ENCODE measurements around the gene MUC21. TPM values are rescaled to one million over a fixed set of nuclear protein-coding genes. Genes with fewer than 3 reads are reported as not detected.

MUC21 gene
- total and polyA plus RNA-seq, 9 of the 15 experiments (the other 6 are each of a cell fraction or from before 2014, with no cell fraction given): not detected

- FAIRE-seq (no peak), ATAC-seq (peak; percentile 57), DNase-seq (ENCODE audit: extremely low read depth in 1 of 4, low spot score in 3 of 4) (no peak)
- Histone ChIP-seq H2AFZ (ENCODE audit: low read depth, low read length) (no peak overlapping the region), H3K4me1 (replicated peaks in 1 of 2; ENCODE audit: control insufficient read depth in 2 of 2, insufficient read depth in 2 of 2, low read length in 2 of 2) (peaks cover under 1 to 2% of the 10 kb centered on the region in 2 experiments; a peak in 3 of 5 replicates), H3K9me3 (replicated peaks; ENCODE audit: control insufficient read depth, insufficient read depth, low read depth, low read length) (no peaks in the 10 kb centered on the region), H3K4me3 (no peak overlapping the region), H4K20me1 (replicated peaks; ENCODE audit: control insufficient read depth, insufficient read depth, low read length) (no peaks in the 10 kb centered on the region), H3K4me2 (ENCODE audit: insufficient read depth, low read length) (no peak overlapping the region), H3K9ac (ENCODE audit: insufficient read depth in 1 of 2, low read depth in 2 of 2, low read length in 2 of 2) (no peak overlapping the region), H3K9me1 (ENCODE audit: control insufficient read depth, insufficient read depth, low read length) (no peaks in the 10 kb centered on the region), H3K36me3 (ENCODE audit: control insufficient read depth, insufficient read depth, low read length) (no peaks in the 10 kb centered on the region), H3K27me3 (ENCODE audit: control insufficient read depth in 2 of 2, insufficient read depth in 2 of 2, low read length in 2 of 2) (peaks cover 35 to 65% of the 10 kb centered on the region in 2 experiments; a peak in 3 of 5 replicates), H3K79me2 (ENCODE audit: control insufficient read depth, insufficient read depth, low read length) (no peaks in the 10 kb centered on the region), H3K27ac (ENCODE audit: extremely low read depth, low read depth, low read length) (no peak overlapping the region)
- POLR2A ChIA-PET: no interaction called here
- BruUV-seq (replicated peaks): no TSS peak
- intact Hi-C loops (cut with micrococcal nuclease): no loop called here
- CTCF ChIA-PET (ENCODE audit: low intra/inter-chr PET ratio): no interaction called here
- TF ChIP-seq SAFB (IDR thresholded peaks at IDR 0.05; ENCODE audit: borderline replicate concordance, low read depth, low read length) (no peak), CEBPB (tag; IDR thresholded peaks at IDR 0.05) (peak; percentile 69), FUS (optimal IDR thresholded peaks at IDR 0.05; ENCODE audit: low read depth, low read length) (no peak), KDM5B (IDR thresholded peaks at IDR 0.05; ENCODE audit: insufficient replicate concordance, low read depth, low read length) (no peak), ZNF586 (CRISPR knock-in tag; conservative IDR thresholded peaks at IDR 0.05) (no peak), THAP12 (CRISPR knock-in tag; IDR thresholded peaks at IDR 0.05) (no peak), ZNF174 (CRISPR knock-in tag; IDR thresholded peaks at IDR 0.05) (no peak), ZNF217 (CRISPR knock-in tag; IDR thresholded peaks at IDR 0.05) (no peak), NCOA1 (IDR thresholded peaks at IDR 0.05; ENCODE audit: low read depth) (no peak), KDM4B (IDR thresholded peaks at IDR 0.05; ENCODE audit: borderline replicate concordance in 2 of 2, low read depth in 1 of 2) (no peak), TOE1 (IDR thresholded peaks at IDR 0.05; ENCODE audit: borderline replicate concordance) (no peak), TOE1 (CRISPR knock-in tag; IDR thresholded peaks at IDR 0.05; ENCODE audit: borderline replicate concordance, low read depth) (no peak), CEBPG (CRISPR knock-in tag; IDR thresholded peaks at IDR 0.05) (no peak), CEBPG (tag; conservative IDR thresholded peaks at IDR 0.05 in 1 of 2, IDR thresholded peaks at IDR 0.05 in 1 of 2) (peak; percentile 19 to 27; a peak in 1 of 4 replicates), ZSCAN29 (IDR thresholded peaks at IDR 0.05) (no peak)
- under 1% methylated on average over 9 of the region's 9 CpGs for WGBS (ENCODE audit: insufficient coverage, low coverage, missing lambda C conversion rate)
- in situ Hi-C loops (cut with MboI): no loop called here
These were observed 22.4 kb upstream of the MUC21 start for GRCh38 chr6:30960907-30961673.
